NCI-H128 (cell line): Measurements from ENCODE around the gene BARX2.
"Not testable (repeated sequence)": the region's sequence is repeated elsewhere in the genome, so short reads cannot be mapped to it uniquely, and the experiment has no call there.

Experiments
- DNase-seq: peaks from one replicate; lab custom pipeline; 2025; ENCODE audit not compliant: unreplicated experiment; lab: John Stamatoyannopoulos, UW

BARX2 gene, protein sequence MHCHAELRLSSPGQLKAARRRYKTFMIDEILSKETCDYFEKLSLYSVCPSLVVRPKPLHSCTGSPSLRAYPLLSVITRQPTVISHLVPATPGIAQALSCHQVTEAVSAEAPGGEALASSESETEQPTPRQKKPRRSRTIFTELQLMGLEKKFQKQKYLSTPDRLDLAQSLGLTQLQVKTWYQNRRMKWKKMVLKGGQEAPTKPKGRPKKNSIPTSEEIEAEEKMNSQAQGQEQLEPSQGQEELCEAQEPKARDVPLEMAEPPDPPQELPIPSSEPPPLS

DNA sequence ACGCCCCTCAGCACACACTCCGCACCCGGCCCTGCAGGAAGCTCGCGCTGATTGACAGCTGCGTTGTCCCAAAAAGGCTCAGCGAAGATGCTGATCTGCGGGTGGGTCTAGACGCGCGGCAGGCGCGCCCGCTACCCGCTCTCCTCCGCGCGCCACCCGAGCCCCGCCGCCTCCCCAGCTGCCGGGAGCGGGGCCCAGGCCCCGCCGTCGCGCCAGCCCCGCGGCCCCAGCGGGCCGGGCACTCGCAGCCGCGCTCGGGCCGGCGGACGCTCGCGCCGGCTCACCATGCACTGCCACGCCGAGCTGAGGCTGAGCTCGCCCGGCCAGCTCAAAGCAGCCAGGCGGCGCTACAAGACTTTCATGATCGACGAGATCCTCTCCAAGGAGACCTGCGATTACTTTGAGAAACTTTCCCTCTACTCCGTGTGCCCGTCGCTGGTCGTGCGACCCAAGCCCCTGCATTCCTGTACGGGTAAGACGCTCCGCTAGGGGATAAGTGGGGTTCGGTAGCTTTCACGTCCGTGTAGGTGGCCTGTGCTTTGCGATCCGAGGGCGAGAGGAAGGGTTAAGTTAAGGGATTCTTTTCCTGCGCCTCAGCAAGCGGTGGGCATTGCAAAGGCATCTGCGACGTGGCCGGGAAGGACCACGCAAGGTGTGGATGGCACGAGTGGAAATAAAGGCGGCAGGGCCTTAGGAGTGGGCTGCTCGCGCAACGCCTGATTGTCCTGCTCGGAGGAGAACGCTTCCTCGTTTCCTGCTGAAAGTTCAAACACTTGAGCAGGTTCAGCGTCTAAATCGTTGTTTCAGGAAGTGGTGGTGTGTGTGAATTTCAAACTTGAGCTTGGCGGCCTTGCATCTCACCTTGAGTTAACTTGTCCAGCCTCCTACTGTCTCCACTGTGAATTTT, at the start of gene BARX2:
BARX2 (plus strand) TSS at position 98 of the 907 bp plus-strand sequence; CDS start at position 286, 188 bp downstream.
- peak; percentile 10 for DNase-seq

DNA sequence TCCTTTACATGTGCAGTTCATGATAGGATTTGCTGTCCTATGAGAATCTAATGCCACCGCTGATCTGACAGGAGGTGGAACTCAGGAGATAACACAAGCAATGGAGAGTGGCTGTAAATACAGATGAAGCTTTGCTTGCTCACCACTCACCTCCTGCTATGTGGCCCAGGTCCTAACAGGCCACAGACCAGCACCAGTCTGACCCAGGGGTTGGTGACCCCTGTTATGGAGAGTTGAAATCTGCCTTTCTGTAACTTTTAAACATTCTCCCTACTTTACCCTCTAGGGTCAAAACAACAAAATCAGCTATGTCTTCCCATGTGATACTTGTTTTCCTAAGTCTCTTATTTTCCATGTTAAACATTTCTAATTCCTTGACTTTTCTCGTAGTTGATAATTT, 48.7 kb upstream of the BARX2 start:
- no peak for DNase-seq

DNA sequence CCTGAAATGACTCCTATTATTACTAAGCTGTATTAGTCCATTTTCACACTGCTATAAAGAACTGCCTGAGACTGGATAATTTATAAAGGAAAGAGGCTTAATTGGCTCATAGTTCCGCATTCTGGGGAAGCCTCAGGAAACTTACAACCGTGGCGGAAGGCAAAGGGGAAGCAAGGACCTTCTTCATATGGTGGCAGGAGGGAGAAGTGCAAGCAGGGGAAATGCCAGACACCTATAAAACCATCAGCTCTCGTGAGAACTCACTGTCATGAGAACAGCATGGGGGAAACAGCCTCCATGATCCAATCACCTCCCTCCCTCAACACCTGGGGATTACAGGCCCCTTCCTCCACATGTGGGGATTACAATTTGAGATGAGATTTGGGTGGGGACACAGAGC, 47.9 kb upstream of the BARX2 start:
- DNase-seq = not testable (repeated sequence)

DNA sequence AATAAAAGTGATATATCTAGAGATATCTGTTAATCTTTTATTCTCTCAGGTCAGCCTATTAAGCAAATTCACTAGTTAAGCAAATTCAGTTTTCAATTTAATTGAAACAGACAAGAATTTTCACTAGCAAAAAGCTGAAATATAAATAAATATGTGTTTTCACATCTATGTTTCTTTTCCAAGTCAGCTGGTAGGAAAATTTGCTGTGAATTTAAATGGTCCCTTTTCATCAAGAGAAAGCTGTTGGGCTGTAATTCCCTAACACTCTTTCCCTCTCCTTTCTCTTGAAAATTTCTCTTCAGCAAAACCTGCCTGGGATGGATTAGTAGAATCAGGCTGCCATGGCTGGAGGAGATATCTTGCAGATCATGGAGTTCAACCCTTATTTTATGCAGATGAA, 46.9 kb upstream of the BARX2 start:
- DNase-seq = no peak

DNA sequence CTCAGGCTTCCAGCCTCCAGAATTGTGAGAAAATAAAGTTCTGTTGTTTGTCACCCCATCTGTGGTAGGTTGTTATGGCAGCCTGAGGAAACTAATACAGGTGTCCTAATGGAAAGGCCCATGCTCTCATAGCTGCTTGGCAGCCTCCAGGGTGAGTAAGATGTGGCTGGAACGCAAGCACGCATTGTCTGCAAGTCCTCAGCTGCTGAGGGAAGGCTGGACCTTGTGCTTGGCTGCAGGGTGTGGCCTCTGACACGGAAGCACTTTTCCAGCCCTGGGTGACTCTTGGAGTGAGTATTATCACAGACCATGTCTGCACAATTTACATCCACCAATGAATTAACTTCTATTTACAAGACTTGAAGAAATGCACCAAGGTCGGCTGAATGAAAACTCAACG, 44.4 kb upstream of the BARX2 start:
- DNase-seq = no peak

DNA sequence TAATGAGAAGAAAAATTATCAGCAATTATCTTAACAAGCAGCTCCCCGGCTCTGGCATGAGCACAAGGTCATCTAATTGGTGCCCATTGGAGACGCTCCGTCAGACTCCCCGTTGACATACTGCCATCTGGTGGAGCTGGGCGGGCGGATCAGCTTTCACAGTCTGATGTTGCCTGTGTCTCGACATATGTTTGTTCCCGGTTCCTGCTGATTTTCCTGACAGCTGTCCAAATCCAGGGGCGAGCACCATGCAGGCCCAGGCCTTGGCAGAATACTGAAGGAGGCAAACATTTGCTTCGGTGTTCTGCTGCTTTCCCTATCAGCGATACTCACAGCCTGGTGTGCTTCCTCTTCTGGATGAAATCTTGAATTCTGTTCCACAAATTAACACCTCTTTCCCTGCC, 43.8 kb upstream of the BARX2 start:
- peak; percentile 60 for DNase-seq

DNA sequence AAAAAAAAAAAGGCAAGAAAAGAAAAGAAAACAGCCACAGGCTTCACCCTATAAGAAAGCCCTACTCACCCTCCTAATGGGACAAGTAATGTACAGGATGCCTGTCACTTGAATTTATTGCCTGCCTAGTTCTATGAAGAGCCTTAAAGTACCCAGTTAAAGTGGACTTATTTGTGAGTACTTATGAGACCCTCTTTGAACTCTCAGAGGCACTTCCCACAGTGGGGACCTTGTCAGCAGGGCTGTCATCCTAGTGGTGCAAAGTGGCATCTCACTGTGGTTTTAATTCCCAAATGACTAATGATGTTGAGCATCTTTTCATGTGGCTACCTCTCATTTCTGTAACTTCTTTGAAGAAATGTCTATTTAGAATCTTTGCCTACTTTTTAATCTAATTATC, 41.8 kb upstream of the BARX2 start:
- peak; percentile 11 for DNase-seq

DNA sequence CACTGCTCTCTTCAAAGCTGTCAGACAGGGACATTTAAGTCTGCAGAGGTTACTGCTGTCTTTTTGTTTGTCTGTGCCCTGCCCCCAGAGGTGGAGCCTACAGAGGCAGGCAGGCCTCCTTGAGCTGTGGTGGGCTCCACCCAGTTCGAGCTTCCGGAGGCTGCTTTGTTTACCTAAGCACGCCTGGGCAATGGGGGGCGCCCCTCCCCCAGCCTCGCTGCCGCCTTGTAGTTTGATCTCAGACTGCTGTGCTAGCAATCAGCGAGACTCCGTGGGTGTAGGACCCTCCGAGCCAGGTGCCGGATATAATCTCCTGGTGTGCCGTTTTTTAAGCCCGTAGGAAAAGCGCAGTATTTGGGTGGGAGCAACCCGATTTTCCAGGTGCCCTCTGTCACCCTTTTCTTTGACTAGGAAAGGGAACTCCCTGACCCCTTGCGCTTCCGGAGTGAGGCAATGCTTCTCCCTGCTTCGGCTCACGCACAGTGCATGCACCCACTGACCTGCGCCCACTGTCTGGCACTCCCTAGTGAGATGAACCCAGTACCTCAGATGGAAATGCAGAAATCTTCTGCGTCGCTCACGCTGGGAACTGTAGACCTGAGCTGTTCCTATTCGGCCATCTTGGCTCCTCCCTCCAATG, 31.2 kb upstream of the BARX2 start:
- DNase-seq = not testable (repeated sequence)

DNA sequence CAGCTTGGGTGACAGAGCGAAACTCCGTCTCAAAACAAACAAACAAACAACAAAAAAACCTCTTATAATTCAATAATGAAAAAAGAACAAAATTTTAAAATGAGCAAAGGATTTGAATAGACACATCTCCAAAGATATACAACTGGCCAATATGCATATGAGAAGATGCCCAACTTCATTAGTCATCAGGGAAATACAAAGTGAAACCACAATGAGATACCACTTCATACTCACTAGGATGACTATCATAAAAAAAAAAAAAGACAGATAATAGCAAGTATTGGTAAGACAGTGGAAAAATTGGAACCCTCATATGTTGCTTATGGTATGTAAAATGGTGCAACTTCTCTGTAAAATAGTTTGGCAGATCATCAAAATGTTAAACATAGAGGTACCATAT, 28.7 kb upstream of the BARX2 start:
- DNase-seq = no peak

DNA sequence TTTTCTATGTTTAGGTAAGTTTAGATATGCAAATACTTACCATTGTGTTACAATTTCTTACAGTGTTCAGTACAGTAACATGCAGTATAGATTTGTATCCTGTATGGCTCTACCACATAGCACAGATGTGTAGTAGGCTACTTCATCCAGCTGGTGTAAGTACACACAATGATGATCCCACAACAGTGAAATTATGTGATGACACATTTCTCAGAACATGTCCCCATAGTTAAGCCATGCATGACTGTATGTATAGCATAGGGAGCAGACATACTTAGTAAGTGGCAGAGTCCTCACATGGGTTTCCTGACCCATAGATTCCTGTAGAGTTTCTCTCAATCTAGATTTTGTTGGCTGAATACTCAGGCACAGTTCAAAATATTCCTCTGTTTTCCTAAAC, 26.8 kb upstream of the BARX2 start:
- no peak for DNase-seq

DNA sequence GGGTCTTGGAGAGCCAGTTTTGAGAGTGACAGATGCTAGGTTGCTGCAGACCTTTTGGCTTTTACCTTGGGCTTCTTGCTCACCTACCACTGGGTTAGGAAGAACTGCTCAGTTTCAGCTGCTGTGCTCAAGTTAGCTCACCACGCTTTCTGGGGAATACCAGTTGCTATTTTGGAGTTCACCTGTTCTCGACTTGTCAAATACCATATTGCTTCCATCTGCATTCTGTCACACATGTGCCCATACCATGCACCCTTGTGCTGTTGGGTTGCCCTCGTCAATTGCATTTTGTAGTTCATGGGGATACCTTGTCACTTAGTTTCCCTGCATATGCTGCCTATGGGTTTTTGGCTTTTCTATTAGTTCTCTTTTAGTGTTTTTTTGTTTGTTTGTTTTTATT, 23.0 kb upstream of the BARX2 start:
- no peak for DNase-seq

DNA sequence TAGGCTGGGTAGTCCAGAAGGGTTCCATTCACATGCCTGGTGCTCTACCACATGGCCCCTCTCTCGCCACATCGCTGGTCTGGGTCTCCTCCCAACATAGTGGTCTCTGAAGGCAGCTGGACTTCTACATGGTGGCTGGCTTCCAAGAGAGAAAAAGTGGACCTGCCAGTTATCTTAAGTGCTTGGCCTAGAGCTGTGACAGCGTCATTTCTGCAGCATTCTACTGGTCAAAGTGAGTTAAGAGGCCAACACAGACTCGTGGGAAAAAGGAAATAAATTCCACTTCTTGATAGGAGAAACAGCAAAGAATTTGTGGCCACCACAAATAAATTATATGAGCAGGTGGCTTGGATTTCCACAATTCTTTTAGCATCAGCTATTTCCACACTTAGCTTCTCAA, 21.0 kb upstream of the BARX2 start:
- no peak for DNase-seq

DNA sequence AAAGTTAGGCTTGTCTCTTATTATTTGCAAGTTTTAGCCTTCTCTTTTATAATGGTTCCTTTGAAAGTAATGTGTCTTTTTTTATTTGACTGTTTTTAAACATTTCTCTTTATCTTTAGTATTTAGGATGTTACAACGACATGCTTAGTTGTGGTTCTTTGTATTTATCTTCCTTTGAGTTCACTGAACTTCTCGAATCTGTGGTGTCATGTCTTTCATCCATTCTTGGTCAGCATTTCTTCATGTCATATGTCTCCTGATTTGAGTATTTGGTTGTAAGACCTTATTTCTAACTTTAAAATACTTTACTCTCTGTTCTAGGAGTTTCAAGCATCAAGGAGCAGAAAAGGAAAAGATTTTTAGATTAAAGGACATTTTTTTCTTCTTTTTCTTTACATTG, 15.9 kb upstream of the BARX2 start:
- DNase-seq = no peak

DNA sequence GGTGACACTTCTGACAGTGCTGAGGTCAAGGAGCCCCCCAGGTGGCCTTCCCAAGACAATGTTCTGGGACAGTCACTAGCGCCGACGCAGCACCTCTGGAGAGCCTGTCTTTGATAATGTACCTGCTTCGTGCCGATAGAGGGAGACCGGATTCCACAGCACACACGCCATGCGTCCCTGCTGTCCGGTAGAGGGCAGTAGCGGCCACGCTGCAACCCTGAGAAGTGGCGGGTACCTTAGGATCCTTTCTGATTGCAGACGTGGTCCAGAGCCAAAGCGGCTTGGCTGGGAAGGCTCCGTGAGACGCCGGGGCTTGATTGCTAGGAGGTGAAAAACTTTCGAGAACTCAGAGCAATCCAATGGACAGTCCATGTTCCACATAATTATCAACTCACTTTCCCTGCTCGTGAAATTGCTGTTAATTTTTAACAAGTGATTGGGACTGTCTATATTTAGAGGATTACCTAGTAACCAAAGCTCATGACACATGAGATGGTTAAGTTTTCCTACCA, 11.4 kb upstream of the BARX2 start:
- peak; percentile 66 for DNase-seq

DNA sequence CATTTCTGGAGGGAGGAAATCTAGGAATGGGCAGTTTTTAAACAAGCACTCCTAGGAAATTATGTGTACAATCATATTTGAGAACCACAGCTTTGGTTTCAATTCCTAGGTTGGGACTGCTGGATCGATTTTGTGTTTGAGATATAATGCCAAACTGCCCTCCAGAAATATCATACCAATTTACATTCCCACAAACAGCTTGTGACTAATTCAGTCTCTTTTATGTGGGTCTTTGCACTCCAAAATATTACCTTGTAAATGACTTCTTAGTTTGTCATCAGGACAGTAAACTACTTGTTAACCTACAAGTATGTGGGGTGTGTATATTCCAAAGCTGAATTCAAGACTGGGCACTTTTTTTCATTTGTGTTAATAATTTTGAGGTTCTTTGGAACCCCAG, 9.8 kb upstream of the BARX2 start:
- DNase-seq = no peak

DNA sequence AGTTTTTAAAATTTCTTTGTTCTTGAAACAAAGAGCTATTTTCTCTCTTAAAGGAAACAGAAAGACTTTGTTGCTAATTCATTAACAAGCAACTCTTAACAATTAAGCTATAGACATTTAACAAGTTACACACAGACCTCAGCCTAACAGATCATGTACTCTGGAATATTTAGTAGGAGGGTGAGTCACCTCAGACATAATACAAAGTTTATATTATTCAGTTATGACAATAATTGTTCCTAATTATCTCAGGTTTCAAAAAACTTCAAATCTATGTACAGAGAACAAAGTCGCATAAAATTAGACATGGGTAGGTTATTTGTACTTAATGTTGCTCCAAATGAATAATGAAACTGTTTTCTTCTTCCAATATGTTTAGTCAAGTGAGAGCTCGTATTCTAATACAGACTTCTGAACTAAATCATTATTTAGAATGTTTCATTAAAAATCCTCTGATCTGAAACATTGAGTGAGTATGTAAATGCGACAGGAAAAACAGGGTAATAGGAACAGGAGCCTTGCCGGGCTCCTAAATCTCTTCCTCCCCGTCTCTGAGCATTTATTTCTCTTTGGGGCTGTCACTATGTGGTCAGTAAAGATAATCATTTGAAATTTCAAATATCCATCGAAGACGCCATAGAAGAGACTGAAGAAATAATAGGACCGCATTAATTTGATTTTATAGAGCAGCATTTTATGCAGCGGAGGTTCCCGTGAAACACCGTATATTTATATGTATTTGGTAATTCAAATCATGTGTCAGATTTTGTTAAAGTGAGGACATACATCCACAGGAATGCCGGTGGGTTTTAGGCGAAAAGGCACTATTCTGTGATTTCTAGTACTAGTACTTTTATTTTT, 8.7 kb upstream of the BARX2 start:
- no peak for DNase-seq

DNA sequence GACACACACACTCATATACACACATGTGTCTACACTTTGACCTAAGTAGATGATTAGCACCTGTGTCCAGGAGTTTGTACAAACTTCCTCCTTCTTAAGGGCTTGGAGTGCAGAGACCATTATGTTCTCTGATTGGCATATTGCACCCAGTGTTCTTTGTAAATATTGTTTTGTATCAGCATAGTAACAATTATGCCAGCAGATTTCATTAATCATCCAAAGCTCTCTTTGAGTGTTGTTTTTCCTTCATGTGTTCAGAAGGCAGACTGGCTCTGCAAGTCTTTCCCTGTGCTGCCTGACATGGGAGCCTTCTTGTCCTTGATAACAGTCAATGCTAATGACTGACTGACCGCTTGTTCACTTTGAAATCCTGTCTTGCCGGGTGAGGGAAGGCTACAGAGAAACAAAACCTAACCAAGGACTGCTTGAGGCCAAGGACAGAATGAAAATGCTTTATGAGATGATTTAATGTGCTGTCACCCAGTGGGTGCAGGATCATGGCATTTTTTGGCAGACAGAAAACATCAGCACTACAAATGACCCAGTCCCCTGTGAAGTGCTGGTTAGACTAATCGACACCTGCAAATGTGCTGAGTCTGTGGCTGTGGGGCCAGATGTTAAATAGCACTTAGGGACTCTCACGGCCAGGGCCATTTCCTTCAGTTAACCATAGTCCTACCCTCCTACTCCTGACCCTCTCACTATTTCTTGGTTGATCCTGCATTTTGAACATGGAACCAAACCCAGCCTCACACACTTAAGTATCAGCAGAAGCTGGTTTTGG, 6.6 kb upstream of the BARX2 start:
- DNase-seq = no peak

DNA sequence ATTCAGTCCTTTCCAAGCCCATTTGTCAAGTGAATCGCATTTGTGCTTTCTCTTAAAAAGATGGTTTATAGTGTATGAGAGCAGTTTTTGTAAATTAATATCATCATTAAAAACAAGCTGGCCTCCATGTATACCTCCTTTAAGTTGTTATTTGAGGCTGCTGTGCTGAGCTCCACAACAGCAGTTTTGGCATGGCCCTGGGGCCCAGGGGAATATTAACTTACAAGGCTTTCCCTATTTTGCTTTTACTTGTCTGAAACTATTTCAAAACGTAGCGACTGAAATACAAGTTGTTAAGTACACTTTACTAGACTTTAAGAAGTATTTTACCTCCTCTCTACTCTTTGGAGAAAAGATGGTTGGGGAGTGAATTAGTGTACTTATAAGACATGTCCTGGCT, 4.9 kb upstream of the BARX2 start:
- DNase-seq = no peak

DNA sequence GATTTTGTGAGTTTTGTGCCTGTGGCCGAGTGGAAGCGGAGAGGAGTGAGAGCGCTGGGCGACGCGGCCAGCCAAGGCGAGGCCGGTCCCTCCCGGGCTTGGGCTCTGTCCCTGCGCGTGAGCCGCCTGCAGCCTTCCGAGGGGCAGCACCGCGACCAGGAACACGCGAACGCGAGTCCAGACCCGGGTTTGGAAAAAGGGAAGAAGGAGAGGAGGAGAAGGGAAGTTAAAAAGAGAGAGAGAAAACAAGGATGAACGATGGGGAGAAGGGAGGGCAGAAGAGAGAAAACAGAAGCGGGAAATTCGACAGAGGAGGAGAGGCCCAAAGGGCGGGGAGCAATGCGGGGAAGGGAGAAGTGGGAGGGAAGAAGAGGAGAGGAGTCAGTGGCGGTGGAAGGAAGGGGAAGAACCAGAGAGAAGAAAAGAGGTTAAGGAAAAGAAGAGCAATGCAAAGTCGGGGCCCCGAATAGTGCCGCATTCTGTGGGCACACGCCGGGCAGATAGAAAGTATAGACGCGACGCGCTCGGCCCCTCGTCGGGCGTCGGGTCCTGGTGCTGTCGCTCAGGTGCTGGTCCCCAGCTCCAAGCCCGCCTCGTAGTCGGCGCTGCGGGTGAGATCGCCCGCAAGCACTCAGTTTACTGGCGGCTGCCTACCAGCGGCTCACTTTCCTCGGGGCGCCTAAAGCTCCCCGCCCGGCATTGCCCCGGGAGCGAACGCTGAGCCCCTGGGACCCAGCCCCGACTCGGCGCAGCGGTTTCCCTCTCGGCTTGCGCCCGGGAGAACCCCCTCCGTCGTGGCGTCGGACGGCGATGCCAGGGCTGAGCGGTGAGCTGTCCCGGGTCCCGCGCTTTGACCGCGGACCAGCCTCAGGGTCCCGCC, 2.8 kb upstream of the BARX2 start:
- no peak for DNase-seq
